OCI-M2 (cell line): ENCODE measurements around the gene TLR5.
"Not testable (repeated sequence)": the region's sequence is repeated elsewhere in the genome, so short reads cannot be mapped to it uniquely, and the experiment has no call there.

Source experiments
- DNase-seq: peaks from one replicate; lab custom pipeline; 2025; ENCODE audit not compliant: unreplicated experiment; lab: John Stamatoyannopoulos, UW

Gene TLR5

GRCh38 chr1:223142795-223143536 lies at the start of gene TLR5:
Gene TLR5 (minus strand): TSS chr1:223143248. CDS start chr1:223113031, 30,217 bp downstream.
- no peak for DNase-seq

GRCh38 chr1:223189903-223190724 lies 47.1 kb upstream of the TLR5 start:
- DNase-seq: no peak

GRCh38 chr1:223189525-223189902 lies 46.5 kb upstream of the TLR5 start:
- DNase-seq: no peak

- no peak for DNase-seq
These were observed 45.7 kb upstream of the TLR5 start for GRCh38 chr1:223188618-223189356.

GRCh38 chr1:223186800-223187199 lies 43.8 kb upstream of the TLR5 start:
- DNase-seq: no peak

- DNase-seq: no peak
These were observed 40.3 kb upstream of the TLR5 start for GRCh38 chr1:223183268-223183862.

- no peak for DNase-seq
These were observed 37.8 kb upstream of the TLR5 start for GRCh38 chr1:223180731-223181321.

GRCh38 chr1:223179786-223180185 lies 36.7 kb upstream of the TLR5 start:
- no peak for DNase-seq

- no peak for DNase-seq
These were observed 36.2 kb upstream of the TLR5 start for GRCh38 chr1:223179280-223179679.

GRCh38 chr1:223177681-223178080 lies 34.6 kb upstream of the TLR5 start:
- DNase-seq: no peak

GRCh38 chr1:223176437-223176836 lies 33.4 kb upstream of the TLR5 start:
- no peak for DNase-seq

- DNase-seq: no peak
These were observed 32.6 kb upstream of the TLR5 start for GRCh38 chr1:223175633-223176032.

GRCh38 chr1:223175032-223175431 lies 32.0 kb upstream of the TLR5 start:
- no peak for DNase-seq

- DNase-seq: not testable (repeated sequence)
These were observed 26.4 kb upstream of the TLR5 start for GRCh38 chr1:223169458-223169857.

GRCh38 chr1:223161321-223161720 lies 18.3 kb upstream of the TLR5 start:
- DNase-seq: no peak

GRCh38 chr1:223156343-223156742 lies 13.3 kb upstream of the TLR5 start:
- no peak for DNase-seq

GRCh38 chr1:223155153-223155552 lies 12.1 kb upstream of the TLR5 start:
- DNase-seq: no peak

- no peak for DNase-seq
These were observed 10.4 kb upstream of the TLR5 start for GRCh38 chr1:223153177-223154119.

GRCh38 chr1:223152399-223152798 lies 9.4 kb upstream of the TLR5 start:
- no peak for DNase-seq

- no peak for DNase-seq
These were observed 7.4 kb upstream of the TLR5 start for GRCh38 chr1:223150443-223150842.
